Smooth muscle cell (in vitro differentiated cells): ENCODE data around the gene TSPAN12. TPM values are rescaled to one million over a fixed set of nuclear protein-coding genes. Genes with fewer than 3 reads are reported as not detected.

Experiments used
- DNase-seq: peaks from one replicate; lab custom pipeline; 2025; ENCODE audit not compliant: unreplicated experiment; lab: John Stamatoyannopoulos, UW
- H2AFZ ChIP-seq: fragments of 200-600 bp; sonication (generic); 2 replicates; pipeline ENCODE4 v1.6.0; 2016; ENCODE audit warnings: antibody characterized with exemption, low read depth, mild to moderate bottlenecking
- H3F3A ChIP-seq: fragments of 200-600 bp; sonication (generic); 2 replicates; pipeline ENCODE4 v1.6.0; 2017; ENCODE audit warnings: antibody characterized with exemption, low read depth
- H3K27ac ChIP-seq: fragments of 200-600 bp; sonication (generic); 2 replicates; pipeline ENCODE4 v1.5.1; 2016; ENCODE audit warnings: low read depth, mild to moderate bottlenecking
- H3K27me3 ChIP-seq: fragments of 200-600 bp; sonication (generic); 2 replicates; pipeline ENCODE4 v1.6.1; 2016; ENCODE audit warnings: low read depth, mild to moderate bottlenecking
- H3K36me3 ChIP-seq: fragments of 200-600 bp; sonication (generic); 2 replicates; pipeline ENCODE4 v1.5.1; 2016; ENCODE audit warnings: low read depth
- H3K4me1 ChIP-seq: fragments of 200-600 bp; sonication (generic); 2 replicates; pipeline ENCODE4 v1.5.1; 2016; ENCODE audit warnings: low read depth
- H3K4me2 ChIP-seq: fragments of 200-600 bp; sonication (generic); 2 replicates; pipeline ENCODE4 v1.6.0; 2016; ENCODE audit warnings: mild to moderate bottlenecking
- H3K4me3 ChIP-seq: fragments of 200-600 bp; sonication (generic); 2 replicates; pipeline ENCODE4 v1.5.1; 2016; ENCODE audit warnings: mild to moderate bottlenecking
- H3K79me2 ChIP-seq: fragments of 200-600 bp; sonication (generic); 2 replicates; pipeline ENCODE4 v1.6.0; 2016; ENCODE audit warnings: low read depth, mild to moderate bottlenecking
- H3K9ac ChIP-seq: fragments of 200-600 bp; sonication (generic); 2 replicates; pipeline ENCODE4 v1.6.0; 2016; ENCODE audit warnings: low read depth
- H3K9me3 ChIP-seq: fragments of 200-600 bp; sonication (generic); replicated peaks from 2 replicates; pipeline ENCODE4 v1.5.1; 2016; ENCODE audit warnings: low read depth
- H4K20me1 ChIP-seq: fragments of 200-600 bp; sonication (generic); 2 replicates; pipeline ENCODE4 v1.6.0; 2016; ENCODE audit warnings: low read depth
- WGBS: methylation state at CpG from one replicate; pipeline ENCODE4 v1.1.7; 2016; ENCODE audit warnings: low lambda C conversion rate; 5-methylcytosine and 5-hydroxymethylcytosine counted together
- polyA plus RNA-seq: library from polyadenylated mRNA; unstranded; fragments of >200 nt; fragmentation: Nextera tagmentation; extraction: Ambion mirVana; gene quantifications from 2 replicates; pipeline ENCODE4 v1.2.1, GENCODE V29; 2016
- total RNA-seq: library from RNA; depleted of rRNA; stranded (reverse); fragments of >200 nt; gene quantifications from 2 replicates; pipeline ENCODE4 v1.2.3, GENCODE V29; 2014
- TF ChIP-seq, protein P1 (sequence below): fragments of 200-600 bp; sonication (generic); IDR thresholded peaks from 2 replicates; pipeline ENCODE4 v1.5.1; 2017; ENCODE audit warnings: borderline replicate concordance, mild to moderate bottlenecking, antibody characterized with exemption; ENCODE audit not compliant: insufficient read depth, poor library complexity, severe bottlenecking

Gene TSPAN12
- total and polyA plus RNA-seq, 2 experiments from 2014 or later, result 3.7 to 5.8 TPM

GRCh38 chr7:120832803-120833202, 25.1 kb downstream of the TSPAN12 start:
- no peaks in the 10 kb centered on the region for H4K20me1 ChIP-seq
- no peak for DNase-seq
- TF ChIP-seq, protein P1, sequence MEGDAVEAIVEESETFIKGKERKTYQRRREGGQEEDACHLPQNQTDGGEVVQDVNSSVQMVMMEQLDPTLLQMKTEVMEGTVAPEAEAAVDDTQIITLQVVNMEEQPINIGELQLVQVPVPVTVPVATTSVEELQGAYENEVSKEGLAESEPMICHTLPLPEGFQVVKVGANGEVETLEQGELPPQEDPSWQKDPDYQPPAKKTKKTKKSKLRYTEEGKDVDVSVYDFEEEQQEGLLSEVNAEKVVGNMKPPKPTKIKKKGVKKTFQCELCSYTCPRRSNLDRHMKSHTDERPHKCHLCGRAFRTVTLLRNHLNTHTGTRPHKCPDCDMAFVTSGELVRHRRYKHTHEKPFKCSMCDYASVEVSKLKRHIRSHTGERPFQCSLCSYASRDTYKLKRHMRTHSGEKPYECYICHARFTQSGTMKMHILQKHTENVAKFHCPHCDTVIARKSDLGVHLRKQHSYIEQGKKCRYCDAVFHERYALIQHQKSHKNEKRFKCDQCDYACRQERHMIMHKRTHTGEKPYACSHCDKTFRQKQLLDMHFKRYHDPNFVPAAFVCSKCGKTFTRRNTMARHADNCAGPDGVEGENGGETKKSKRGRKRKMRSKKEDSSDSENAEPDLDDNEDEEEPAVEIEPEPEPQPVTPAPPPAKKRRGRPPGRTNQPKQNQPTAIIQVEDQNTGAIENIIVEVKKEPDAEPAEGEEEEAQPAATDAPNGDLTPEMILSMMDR, result no peak
- H3K4me2 ChIP-seq, result no peak overlapping the region
- no peaks in the 10 kb centered on the region for H3K4me1 ChIP-seq
- H3K4me3 ChIP-seq, result no peak overlapping the region
- WGBS, result 74% methylated on average over 2 of the region's 2 CpGs
- H2AFZ ChIP-seq, result no peak overlapping the region
- no peaks in the 10 kb centered on the region for H3F3A ChIP-seq
- no peaks in the 10 kb centered on the region for H3K36me3 ChIP-seq
- H3K79me2 ChIP-seq, result no peaks in the 10 kb centered on the region
- H3K9ac ChIP-seq, result no peak overlapping the region
- H3K9me3 ChIP-seq, result no peaks in the 10 kb centered on the region
- H3K27ac ChIP-seq, result no peak overlapping the region
- no peaks in the 10 kb centered on the region for H3K27me3 ChIP-seq

DNA sequence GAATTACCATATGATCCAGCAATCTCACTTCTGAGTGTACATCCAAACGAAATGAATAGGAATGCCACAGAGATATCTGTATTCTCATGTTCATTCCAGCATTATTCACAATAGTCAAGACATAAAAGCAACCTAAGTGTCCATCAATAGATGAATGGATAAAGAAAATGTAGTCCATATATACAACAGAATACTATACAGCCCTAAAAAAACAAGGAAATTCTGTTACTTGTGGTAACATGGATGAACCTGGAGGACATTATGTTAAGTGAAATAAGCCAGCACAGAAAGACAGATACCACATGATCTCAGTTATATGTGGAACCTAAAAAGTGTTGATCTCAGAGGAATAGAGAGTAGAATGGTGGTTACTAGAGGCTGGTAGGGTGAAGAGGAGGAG, 26.7 kb downstream of the TSPAN12 start:
- Histone ChIP-seq H3K36me3 (no peaks in the 10 kb centered on the region), H3K27ac (no peak overlapping the region), H3K9ac (no peak overlapping the region), H3K79me2 (no peaks in the 10 kb centered on the region), H3K9me3 (no peaks in the 10 kb centered on the region), H3K4me1 (no peaks in the 10 kb centered on the region), H3K4me2 (no peak overlapping the region), H3K4me3 (no peak overlapping the region), H2AFZ (no peak overlapping the region), H3F3A (no peaks in the 10 kb centered on the region), H4K20me1 (no peaks in the 10 kb centered on the region), H3K27me3 (no peaks in the 10 kb centered on the region)
- TF ChIP-seq, protein P1, result no peak
- no peak for DNase-seq
- 97% methylated on average over 1 of the region's 1 CpG for WGBS

GRCh38 chr7:120829487-120829886, 28.5 kb downstream of the TSPAN12 start:
- Histone ChIP-seq H3K27ac (no peak overlapping the region), H3K9ac (no peak overlapping the region), H4K20me1 (no peaks in the 10 kb centered on the region), H3K4me2 (no peak overlapping the region), H3F3A (no peaks in the 10 kb centered on the region), H3K79me2 (no peaks in the 10 kb centered on the region), H3K4me3 (no peak overlapping the region), H3K9me3 (no peaks in the 10 kb centered on the region), H3K36me3 (no peaks in the 10 kb centered on the region), H2AFZ (no peak overlapping the region), H3K4me1 (no peaks in the 10 kb centered on the region), H3K27me3 (no peaks in the 10 kb centered on the region)
- no peak for DNase-seq
- 97% methylated on average over 2 of the region's 2 CpGs for WGBS
- TF ChIP-seq, protein P1, result no peak

GRCh38 chr7:120828528-120828927, 29.4 kb downstream of the TSPAN12 start:
- Histone ChIP-seq H3F3A (no peaks in the 10 kb centered on the region), H3K36me3 (no peaks in the 10 kb centered on the region), H3K27ac (no peak overlapping the region), H3K4me2 (no peak overlapping the region), H3K9ac (no peak overlapping the region), H3K9me3 (no peaks in the 10 kb centered on the region), H3K27me3 (no peaks in the 10 kb centered on the region), H3K4me3 (no peak overlapping the region), H2AFZ (no peak overlapping the region), H3K4me1 (no peaks in the 10 kb centered on the region), H3K79me2 (no peaks in the 10 kb centered on the region), H4K20me1 (no peaks in the 10 kb centered on the region)
- no peak for DNase-seq
- 88% methylated on average over 2 of the region's 2 CpGs for WGBS
- TF ChIP-seq, protein P1, result no peak
